Ovary (tissue), 3 donors: ENCODE measurements around the gene SLC26A2.
"Not testable (repeated sequence)": the region's sequence is repeated elsewhere in the genome, so short reads cannot be mapped to it uniquely, and the experiment has no call there.

Experiments
- POLR2A ChIP-seq: fragments of 450-650 bp; IDR thresholded peaks from one replicate; pipeline ENCODE4 v1.6.1; 2017; ENCODE audit warnings: antibody characterized with exemption, mild to moderate bottlenecking, moderate library complexity
- TF ChIP-seq, protein P1 (sequence below), 3 donors: fragments of 450-650 bp in 2 of 3; fragments of 200-600 bp in 1 of 3; IDR thresholded peaks; one replicate each; pipeline versions ENCODE4 v1.5.1 to v1.8.0; 2016 to 2022; ENCODE audit warnings: antibody characterized with exemption in 3 of 3, mild to moderate bottlenecking in 1 of 3
- donor health status: DM: no; HTN: no; CAD: no.

DNA sequence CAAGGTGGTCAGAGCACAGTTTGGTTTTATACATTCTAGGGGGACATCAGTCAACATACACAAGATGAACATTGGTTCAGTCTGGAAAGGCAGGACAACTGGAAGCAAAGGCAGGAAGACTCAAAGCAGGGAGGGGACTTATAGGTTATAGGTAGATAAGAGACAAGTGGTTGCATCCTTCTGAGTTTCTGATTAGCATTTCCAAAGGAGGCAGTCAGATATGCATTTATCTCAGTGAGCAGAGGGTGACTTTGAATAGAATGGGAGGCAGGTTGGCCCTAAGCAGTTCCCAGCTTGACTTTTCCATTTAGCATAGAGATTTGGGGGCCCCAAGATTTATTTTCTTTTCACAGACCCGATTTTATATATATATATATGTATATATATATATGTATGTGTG is 67.5 kb downstream of the SLC26A2 start:
- TF ChIP-seq, protein P1, sequence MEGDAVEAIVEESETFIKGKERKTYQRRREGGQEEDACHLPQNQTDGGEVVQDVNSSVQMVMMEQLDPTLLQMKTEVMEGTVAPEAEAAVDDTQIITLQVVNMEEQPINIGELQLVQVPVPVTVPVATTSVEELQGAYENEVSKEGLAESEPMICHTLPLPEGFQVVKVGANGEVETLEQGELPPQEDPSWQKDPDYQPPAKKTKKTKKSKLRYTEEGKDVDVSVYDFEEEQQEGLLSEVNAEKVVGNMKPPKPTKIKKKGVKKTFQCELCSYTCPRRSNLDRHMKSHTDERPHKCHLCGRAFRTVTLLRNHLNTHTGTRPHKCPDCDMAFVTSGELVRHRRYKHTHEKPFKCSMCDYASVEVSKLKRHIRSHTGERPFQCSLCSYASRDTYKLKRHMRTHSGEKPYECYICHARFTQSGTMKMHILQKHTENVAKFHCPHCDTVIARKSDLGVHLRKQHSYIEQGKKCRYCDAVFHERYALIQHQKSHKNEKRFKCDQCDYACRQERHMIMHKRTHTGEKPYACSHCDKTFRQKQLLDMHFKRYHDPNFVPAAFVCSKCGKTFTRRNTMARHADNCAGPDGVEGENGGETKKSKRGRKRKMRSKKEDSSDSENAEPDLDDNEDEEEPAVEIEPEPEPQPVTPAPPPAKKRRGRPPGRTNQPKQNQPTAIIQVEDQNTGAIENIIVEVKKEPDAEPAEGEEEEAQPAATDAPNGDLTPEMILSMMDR (IDR thresholded peaks at IDR 0.05): not testable (repeated sequence)
- TF ChIP-seq POLR2A: not testable (repeated sequence)
